Measurements from ENCODE around the gene RAC2. TPM values are rescaled to one million over a fixed set of nuclear protein-coding genes. Genes with fewer than 3 reads are reported as not detected.

The RAC2 gene
- polyA plus RNA-seq, 1 donor: 22.6 TPM

- Histone ChIP-seq H3K4me1 (ENCODE audit: control insufficient read depth, insufficient read depth, low read length) (no peaks in the 10 kb centered on the region), H3K27ac (ENCODE audit: low read length) (no peak overlapping the region), H3K36me3 (ENCODE audit: control insufficient read depth, insufficient read depth, low read length) (no peaks in the 10 kb centered on the region), H3K4me3 (ENCODE audit: low read length) (no peak overlapping the region), H3K27me3 (ENCODE audit: control insufficient read depth, insufficient read depth, low read length) (peaks cover 13% of the 10 kb centered on the region), H3K9me3 (ENCODE audit: control insufficient read depth, low read depth, low read length) (peaks cover 11% of the 10 kb centered on the region)
- DNase-seq: no peak
- WGBS (ENCODE audit: insufficient coverage, low lambda C conversion rate): no CpG with 5 or more reads among the region's 18 CpGs
Observed at GRCh38 chr22:37266581-37267134, 22.6 kb upstream of the RAC2 start.

DNA sequence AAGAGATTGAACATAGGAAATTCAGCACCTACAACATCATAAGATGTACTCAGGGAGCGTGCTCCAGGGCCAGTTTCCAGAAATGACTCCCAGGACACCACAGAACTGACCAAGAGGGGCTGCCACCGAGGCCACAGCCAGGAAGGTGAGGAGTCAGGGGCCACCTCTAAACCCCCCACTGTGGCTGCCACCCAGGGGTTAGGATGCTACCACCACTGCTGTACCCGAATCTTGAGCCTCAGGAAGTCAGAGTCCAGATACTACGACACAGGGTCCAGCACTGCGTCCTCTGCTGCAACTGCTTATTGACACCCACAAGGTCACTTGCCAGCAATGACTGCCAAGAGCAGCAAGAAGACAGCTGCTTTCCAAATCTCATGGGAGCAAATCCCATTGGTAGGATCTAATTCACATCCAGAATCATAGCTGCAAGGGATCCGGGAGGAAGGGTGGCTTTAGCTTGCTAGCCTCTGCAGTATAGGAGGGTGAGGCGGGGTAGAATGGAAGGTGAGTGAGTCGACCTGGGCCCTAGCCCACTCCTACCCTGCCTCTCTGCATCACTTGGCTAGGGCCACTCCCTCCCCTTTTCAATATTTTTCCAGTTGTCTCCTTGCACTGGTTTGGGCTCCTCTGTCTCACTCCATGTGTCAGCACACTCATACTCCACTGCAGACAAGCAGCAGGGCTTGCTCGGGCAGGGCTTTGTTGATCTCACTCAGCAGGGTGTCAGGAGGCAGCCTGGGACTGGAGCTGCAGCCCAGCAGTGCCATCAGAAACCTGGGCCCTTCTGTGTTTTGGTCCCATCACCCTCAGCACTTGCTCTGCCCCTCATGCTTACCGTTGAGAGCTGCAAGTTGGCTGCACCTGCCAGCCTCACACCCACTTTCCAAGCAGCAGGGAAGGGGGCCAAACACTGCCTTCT, 20.2 kb upstream of the RAC2 start:
- DNase-seq: no peak
- Histone ChIP-seq H3K9me3 (ENCODE audit: control insufficient read depth, low read depth, low read length) (peaks cover 11% of the 10 kb centered on the region), H3K4me3 (ENCODE audit: low read length) (no peak overlapping the region), H3K36me3 (ENCODE audit: control insufficient read depth, insufficient read depth, low read length) (no peaks in the 10 kb centered on the region), H3K27ac (ENCODE audit: low read length) (no peak overlapping the region), H3K4me1 (ENCODE audit: control insufficient read depth, insufficient read depth, low read length) (peaks cover 4% of the 10 kb centered on the region), H3K27me3 (ENCODE audit: control insufficient read depth, insufficient read depth, low read length) (peaks cover 6% of the 10 kb centered on the region)
- WGBS (ENCODE audit: insufficient coverage, low lambda C conversion rate): no CpG with 5 or more reads among the region's 10 CpGs

- no CpG with 5 or more reads among the region's 5 CpGs for WGBS (ENCODE audit: insufficient coverage, low lambda C conversion rate)
- Histone ChIP-seq H3K4me3 (ENCODE audit: low read length) (no peak overlapping the region), H3K27me3 (ENCODE audit: control insufficient read depth, insufficient read depth, low read length) (peaks cover 6% of the 10 kb centered on the region), H3K27ac (ENCODE audit: low read length) (no peak overlapping the region), H3K36me3 (ENCODE audit: control insufficient read depth, insufficient read depth, low read length) (no peaks in the 10 kb centered on the region), H3K4me1 (ENCODE audit: control insufficient read depth, insufficient read depth, low read length) (peaks cover 14% of the 10 kb centered on the region), H3K9me3 (ENCODE audit: control insufficient read depth, low read depth, low read length) (peaks cover 11% of the 10 kb centered on the region)
- no peak for DNase-seq
Observed at GRCh38 chr22:37262346-37262745, 18.3 kb upstream of the RAC2 start.

DNA sequence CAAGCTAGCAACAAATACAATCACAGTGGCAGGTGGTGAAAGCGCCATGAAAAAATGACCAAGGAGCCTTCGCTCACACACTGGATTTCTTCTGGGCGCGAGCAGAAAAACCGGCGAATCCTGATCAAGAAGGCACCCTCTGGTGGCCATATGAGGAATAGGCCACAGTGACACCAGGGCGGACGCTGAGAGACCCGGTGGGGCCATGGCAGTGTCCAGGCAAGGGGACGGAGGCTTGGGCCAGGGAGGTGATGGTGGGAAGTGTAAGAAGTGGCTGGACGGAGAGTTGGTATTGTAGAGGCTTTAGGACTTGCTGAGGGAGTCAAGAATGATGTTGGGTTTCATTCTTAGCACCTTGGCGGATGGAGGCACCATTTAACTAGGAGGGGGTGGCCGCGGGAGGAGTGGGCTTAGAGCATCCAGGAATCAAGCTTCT, 16.9 kb upstream of the RAC2 start:
- DNase-seq: peak in 1 of 2 donors; percentile 42
- Histone ChIP-seq H3K4me3 (ENCODE audit: low read length) (no peak overlapping the region), H3K27me3 (ENCODE audit: control insufficient read depth, insufficient read depth, low read length) (peaks cover 6% of the 10 kb centered on the region), H3K36me3 (ENCODE audit: control insufficient read depth, insufficient read depth, low read length) (no peaks in the 10 kb centered on the region), H3K27ac (ENCODE audit: low read length) (no peak overlapping the region), H3K4me1 (ENCODE audit: control insufficient read depth, insufficient read depth, low read length) (peaks cover 23% of the 10 kb centered on the region), H3K9me3 (ENCODE audit: control insufficient read depth, low read depth, low read length) (peaks cover 11% of the 10 kb centered on the region)
- WGBS (ENCODE audit: insufficient coverage, low lambda C conversion rate): no CpG with 5 or more reads among the region's 14 CpGs

GRCh38 chr22:37260155-37260795, 16.2 kb upstream of the RAC2 start:
- H3K9me3 ChIP-seq (ENCODE audit: control insufficient read depth, low read depth, low read length): peaks cover 11% of the 10 kb centered on the region
- H3K36me3 ChIP-seq (ENCODE audit: control insufficient read depth, insufficient read depth, low read length): no peaks in the 10 kb centered on the region
- H3K27me3 ChIP-seq (ENCODE audit: control insufficient read depth, insufficient read depth, low read length): peaks cover 6% of the 10 kb centered on the region
- DNase-seq: no peak
- peaks cover 25% of the 10 kb centered on the region for H3K4me1 ChIP-seq (ENCODE audit: control insufficient read depth, insufficient read depth, low read length)
- no peak overlapping the region for H3K4me3 ChIP-seq (ENCODE audit: low read length)
- WGBS (ENCODE audit: insufficient coverage, low lambda C conversion rate): no CpG with 5 or more reads among the region's 15 CpGs
- H3K27ac ChIP-seq (ENCODE audit: low read length): no peak overlapping the region

DNA sequence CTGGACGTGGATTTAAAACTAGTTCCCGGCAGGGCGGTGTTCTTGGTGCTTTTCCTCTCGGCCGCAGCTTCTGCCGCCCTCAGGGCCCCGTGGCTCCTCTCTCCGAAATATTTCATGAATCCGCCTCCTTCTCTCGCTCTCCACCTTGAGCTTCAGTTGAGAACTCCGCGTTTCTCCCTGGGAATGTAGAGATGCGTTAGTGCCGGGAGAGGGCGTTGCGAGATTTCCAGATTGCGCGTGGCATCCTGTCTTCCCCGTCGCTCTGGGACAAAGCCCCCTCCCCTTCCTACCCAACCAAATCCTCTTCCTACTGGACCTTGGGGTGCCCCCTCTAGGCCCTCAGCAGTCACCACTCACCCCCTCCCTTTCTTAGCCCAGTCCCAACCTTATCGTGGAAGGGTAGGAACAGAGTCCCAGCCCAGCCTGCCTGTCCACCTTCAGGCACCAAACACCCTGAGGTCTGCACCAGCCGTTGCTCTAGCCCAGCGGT, 15.5 kb upstream of the RAC2 start:
- no CpG with 5 or more reads among the region's 23 CpGs for WGBS (ENCODE audit: insufficient coverage, low lambda C conversion rate)
- peaks cover 5% of the 10 kb centered on the region for H3K27me3 ChIP-seq (ENCODE audit: control insufficient read depth, insufficient read depth, low read length)

DNA sequence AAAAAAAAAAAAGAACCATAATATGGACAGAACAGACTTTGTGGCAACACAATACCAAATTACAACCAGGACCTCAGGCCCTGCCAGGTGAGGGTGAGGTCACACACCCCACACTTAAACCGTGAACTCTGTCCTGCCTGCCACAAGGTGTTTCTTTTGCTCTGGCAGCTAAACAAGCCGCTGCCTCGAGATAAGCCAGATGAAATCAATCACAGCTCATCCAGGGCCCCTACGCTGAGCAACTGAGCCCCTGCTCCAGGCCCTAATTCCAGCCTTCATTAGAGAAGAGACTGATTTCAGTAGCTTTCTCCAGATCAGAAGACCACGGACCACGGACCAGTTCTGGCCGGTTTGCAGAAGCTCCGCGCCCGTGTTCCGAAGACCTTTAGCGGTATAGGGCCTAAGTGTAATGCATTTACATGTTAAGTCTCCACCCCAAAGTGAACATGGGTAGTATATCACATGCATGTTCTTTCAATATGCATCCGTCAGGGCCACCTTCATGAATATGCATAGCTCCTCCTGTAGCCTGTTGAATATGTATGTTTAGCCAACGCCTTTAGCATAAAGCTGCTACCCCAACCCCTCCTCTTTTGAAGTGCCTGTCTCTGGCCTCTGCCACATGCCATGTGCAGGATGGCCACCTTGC, 14.8 kb upstream of the RAC2 start:
- peak in 1 of 2 donors; percentile 57 for DNase-seq
- Histone ChIP-seq H3K9me3 (ENCODE audit: control insufficient read depth, low read depth, low read length) (peaks cover 3% of the 10 kb centered on the region), H3K27me3 (ENCODE audit: control insufficient read depth, insufficient read depth, low read length) (peaks cover 5% of the 10 kb centered on the region), H3K36me3 (ENCODE audit: control insufficient read depth, insufficient read depth, low read length) (no peaks in the 10 kb centered on the region), H3K27ac (ENCODE audit: low read length) (no peak overlapping the region), H3K4me3 (ENCODE audit: low read length) (no peak overlapping the region), H3K4me1 (ENCODE audit: control insufficient read depth, insufficient read depth, low read length) (peaks cover 25% of the 10 kb centered on the region)
- no CpG with 5 or more reads among the region's 14 CpGs for WGBS (ENCODE audit: insufficient coverage, low lambda C conversion rate)

More for the DNA sequence above, 15.5 kb upstream of the RAC2 start:
- Histone ChIP-seq H3K4me1 (ENCODE audit: control insufficient read depth, insufficient read depth, low read length) (peaks cover 25% of the 10 kb centered on the region), H3K27ac (ENCODE audit: low read length) (no peak overlapping the region), H3K36me3 (ENCODE audit: control insufficient read depth, insufficient read depth, low read length) (no peaks in the 10 kb centered on the region), H3K9me3 (ENCODE audit: control insufficient read depth, low read depth, low read length) (peaks cover 10% of the 10 kb centered on the region), H3K4me3 (ENCODE audit: low read length) (no peak overlapping the region)
- DNase-seq: peak in 1 of 2 donors; percentile 31

- no peak for DNase-seq
- Histone ChIP-seq H3K27ac (ENCODE audit: low read length) (no peak overlapping the region), H3K4me3 (ENCODE audit: low read length) (no peak overlapping the region), H3K36me3 (ENCODE audit: control insufficient read depth, insufficient read depth, low read length) (no peaks in the 10 kb centered on the region), H3K4me1 (ENCODE audit: control insufficient read depth, insufficient read depth, low read length) (peaks cover 25% of the 10 kb centered on the region), H3K27me3 (ENCODE audit: control insufficient read depth, insufficient read depth, low read length) (peaks cover 5% of the 10 kb centered on the region), H3K9me3 (ENCODE audit: control insufficient read depth, low read depth, low read length) (no peaks in the 10 kb centered on the region)
- no CpG with 5 or more reads among the region's 9 CpGs for WGBS (ENCODE audit: insufficient coverage, low lambda C conversion rate)
Observed at GRCh38 chr22:37258005-37258752, 14.1 kb upstream of the RAC2 start.

DNA sequence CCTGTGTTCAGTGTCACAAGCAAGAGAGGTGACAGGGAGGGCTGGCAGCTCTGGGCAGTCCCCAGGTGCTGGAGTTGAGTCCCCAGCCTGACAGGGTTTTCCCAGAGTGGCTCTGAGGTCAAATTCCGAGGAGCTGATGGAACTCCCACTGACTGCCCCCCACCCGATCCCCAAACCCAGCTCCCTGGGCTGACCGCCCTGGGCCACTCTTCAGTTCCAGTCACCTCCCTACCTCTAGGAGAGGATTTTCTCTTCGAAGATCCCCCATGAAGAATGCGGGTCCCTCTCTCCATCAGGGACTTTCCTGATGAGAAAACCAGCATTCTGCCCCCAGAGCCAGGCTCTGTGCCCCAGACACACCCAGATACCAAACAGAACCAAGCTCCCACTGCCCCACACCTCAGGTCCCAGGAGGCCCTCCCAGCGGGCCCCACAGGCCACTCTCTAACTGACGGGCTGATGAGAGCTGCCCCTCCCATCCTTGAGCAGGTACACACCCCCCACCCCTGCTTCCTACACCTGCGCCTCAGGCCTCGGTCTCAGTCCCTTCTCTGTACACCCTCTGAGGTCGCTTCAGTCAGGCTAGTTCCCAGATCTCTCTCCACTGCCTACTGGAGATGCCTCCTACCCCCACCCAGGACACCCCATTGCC, 12.1 kb upstream of the RAC2 start:
- H3K4me1 ChIP-seq (ENCODE audit: control insufficient read depth, insufficient read depth, low read length): peaks cover 25% of the 10 kb centered on the region
- H3K27ac ChIP-seq (ENCODE audit: low read length): no peak overlapping the region
- no CpG with 5 or more reads among the region's 10 CpGs for WGBS (ENCODE audit: insufficient coverage, low lambda C conversion rate)
- H3K36me3 ChIP-seq (ENCODE audit: control insufficient read depth, insufficient read depth, low read length): no peaks in the 10 kb centered on the region
- H3K4me3 ChIP-seq (ENCODE audit: low read length): no peak overlapping the region
- peak in 1 of 2 donors; percentile 45 for DNase-seq
- H3K9me3 ChIP-seq (ENCODE audit: control insufficient read depth, low read depth, low read length): no peaks in the 10 kb centered on the region
- H3K27me3 ChIP-seq (ENCODE audit: control insufficient read depth, insufficient read depth, low read length): no peaks in the 10 kb centered on the region

Data from large intestine (tissue), 3 donors.